Activated T-cell treated with anti-CD3 and anti-CD28 coated beads for 4 hours (primary cell): ENCODE data around the gene COL5A2.

Experiments
- DNase-seq: peaks from one replicate; pipeline ENCODE4 v3.0.0-alpha.2; 2020

Gene COL5A2

GRCh38 chr2:188983427-188984064 is 196.0 kb downstream of the COL5A2 start:
- no peak for DNase-seq
